Neural crest cell (in vitro differentiated cells): Measurements from ENCODE around the gene FDX2. TPM values are rescaled to one million over a fixed set of nuclear protein-coding genes. Genes with fewer than 3 reads are reported as not detected.

Source experiments
- DNase-seq: peaks from one replicate; pipeline ENCODE4 v3.0.0; 2021; ENCODE audit warnings: low read depth, mixed read lengths, low spot score
- H3K27ac Mint-ChIP-seq: one replicate; pipeline ENCODE4 v1.8.0; 2021; ENCODE audit warnings: mild to moderate bottlenecking, mixed read lengths; ENCODE audit not compliant: unreplicated experiment
- H3K27me3 Mint-ChIP-seq: 2 replicates; pipeline ENCODE4 v1.8.0; 2021; ENCODE audit warnings: low read depth, mild to moderate bottlenecking, mixed read lengths
- H3K36me3 Mint-ChIP-seq: 2 replicates; pipeline ENCODE4 v1.8.0; 2021; ENCODE audit warnings: low read depth, mild to moderate bottlenecking, mixed read lengths
- H3K4me1 Mint-ChIP-seq: 2 replicates; pipeline ENCODE4 v1.8.0; 2021; ENCODE audit warnings: mixed read lengths
- H3K4me3 Mint-ChIP-seq: one replicate; pipeline ENCODE4 v1.8.0; 2021; ENCODE audit warnings: mild to moderate bottlenecking, mixed read lengths
- H3K9me3 Mint-ChIP-seq: 2 replicates; pipeline ENCODE4 v1.8.0; 2021; ENCODE audit warnings: mixed read lengths
- CTCF ChIP-seq: fragments of 200-600 bp; sonication (generic); conservative IDR thresholded peaks from 2 replicates; pipeline ENCODE4 v1.5.0; 2021; ENCODE audit warnings: antibody characterized with exemption, mild to moderate bottlenecking
- total RNA-seq: library from RNA; stranded (reverse); gene quantifications from 2 replicates; pipeline ENCODE4 v1.2.1, GENCODE V29; 2021

Gene FDX2
- total RNA-seq, 1 donor from 2014 or later: 22.5 TPM

- Mint-ChIP-seq H3K27ac (no peak overlapping the region), H3K9me3 (no peaks in the 10 kb centered on the region), H3K4me3 (no peak overlapping the region), H3K4me1 (no peaks in the 10 kb centered on the region), H3K36me3 (peaks cover 9% of the 10 kb centered on the region), H3K27me3 (no peaks in the 10 kb centered on the region)
- TF ChIP-seq CTCF: no peak
- no peak for DNase-seq
Measured at GRCh38 chr19:10260141-10260584, 55.7 kb downstream of the FDX2 start.

Other genes starting within 250 kb of the FDX2 start
- 0.89 and 0.93 TPM in 2 replicates for gene SHFL, start 229.7 kb downstream of the FDX2 start, total RNA-seq
- not detected in 2 replicates for gene ANGPTL6, start 213.3 kb downstream of the FDX2 start, total RNA-seq
- gene PPAN, start 209.7 kb downstream of the FDX2 start, total RNA-seq: 77.8 and 84.5 TPM in 2 replicates
- 25.9 and 26.9 TPM in 2 replicates for gene P2RY11, start 204.3 kb downstream of the FDX2 start, total RNA-seq
- gene EIF3G, start 196.1 kb downstream of the FDX2 start, total RNA-seq: 210 and 224 TPM in 2 replicates
- gene DNMT1, start 121.1 kb downstream of the FDX2 start, total RNA-seq: 288 and 333 TPM in 2 replicates
- gene S1PR2, start 84.7 kb downstream of the FDX2 start, total RNA-seq: 24.8 and 26.3 TPM in 2 replicates
- gene MRPL4, start 63.8 kb downstream of the FDX2 start, total RNA-seq: 75.4 and 75.6 TPM in 2 replicates
- gene ICAM1, start 44.9 kb downstream of the FDX2 start, total RNA-seq: 0.14 and 0.23 TPM in 2 replicates
- not detected in 2 replicates for gene ICAM4, start 29.1 kb downstream of the FDX2 start, total RNA-seq
- gene ICAM5, start 26.1 kb downstream of the FDX2 start, total RNA-seq: not detected in 2 replicates
- gene ZGLP1, start 6.2 kb downstream of the FDX2 start, total RNA-seq: 10.4 and 11.3 TPM in 2 replicates
- gene RAVER1, start 17.5 kb upstream of the FDX2 start, total RNA-seq: 75.9 and 78.2 TPM in 2 replicates
- 9.7 and 10.0 TPM in 2 replicates for gene ICAM3, start 23.6 kb upstream of the FDX2 start, total RNA-seq
- 100 and 103 TPM in 2 replicates for gene TYK2, start 64.6 kb upstream of the FDX2 start, total RNA-seq
- 164 TPM in 2 replicates for gene CDC37, start 87.5 kb upstream of the FDX2 start, total RNA-seq
- 1.5 and 2.1 TPM in 2 replicates for gene PDE4A, start 104.5 kb upstream of the FDX2 start, total RNA-seq
- 79.7 and 82.5 TPM in 2 replicates for gene KEAP1, start 187.3 kb upstream of the FDX2 start, total RNA-seq
- 0.79 and 1.1 TPM in 2 replicates for gene S1PR5, start 201.4 kb upstream of the FDX2 start, total RNA-seq
- gene ATG4D, start 227.9 kb upstream of the FDX2 start, total RNA-seq: 53.3 and 56.7 TPM in 2 replicates
- 41.2 and 42.5 TPM in 2 replicates for gene KRI1, start 250.0 kb upstream of the FDX2 start, total RNA-seq